Skeletal muscle tissue (tissue), 4 donors: ENCODE data around the gene TSPAN16. TPM values are rescaled to one million over a fixed set of nuclear protein-coding genes. Genes with fewer than 3 reads are reported as not detected.
"Not testable (repeated sequence)": the region's sequence is repeated elsewhere in the genome, so short reads cannot be mapped to it uniquely, and the experiment has no call there.

Experiments used
- H3K27ac ChIP-seq: one replicate; pipeline ENCODE4 v1.7.0; 2013; ENCODE audit warnings: mild to moderate bottlenecking, low read depth, low read length, inconsistent platforms
- H3K27me3 ChIP-seq, 3 donors: one replicate each; pipeline ENCODE4 v1.7.0; 2013; ENCODE audit warnings: low read length in 3 of 3; ENCODE audit not compliant: control insufficient read depth in 3 of 3, insufficient read depth in 3 of 3
- H3K36me3 ChIP-seq, 3 donors: one replicate each; pipeline ENCODE4 v1.7.0; 2013; ENCODE audit warnings: low read length in 3 of 3; ENCODE audit not compliant: control insufficient read depth in 3 of 3, insufficient read depth in 3 of 3
- H3K4me1 ChIP-seq, 3 donors: one replicate each; pipeline ENCODE4 v1.7.0; 2013; ENCODE audit warnings: low read length in 3 of 3, mild to moderate bottlenecking in 3 of 3; ENCODE audit not compliant: control insufficient read depth in 3 of 3, insufficient read depth in 3 of 3
- H3K4me3 ChIP-seq, 3 donors: one replicate each; pipeline ENCODE4 v1.7.0; 2013; ENCODE audit warnings: low read length in 3 of 3
- H3K9ac ChIP-seq, 3 donors: one replicate each; pipeline ENCODE4 v1.7.0; 2013; ENCODE audit warnings: low read length in 3 of 3, mild to moderate bottlenecking in 3 of 3, moderate library complexity in 2 of 3, low read depth in 1 of 3
- H3K9me3 ChIP-seq, 3 donors: one replicate each; pipeline ENCODE4 v1.7.0; 2013; ENCODE audit warnings: low read length in 3 of 3; ENCODE audit not compliant: control insufficient read depth in 3 of 3
- total RNA-seq: library from RNA; depleted of rRNA; stranded (reverse); fragments of >200 nt; gene quantifications from one replicate; pipeline ENCODE4 v1.2.3, GENCODE V29; 2014
- donor health status: Osteomylitis.

The TSPAN16 gene
- total RNA-seq, 1 donor from 2014 or later = not detected

DNA sequence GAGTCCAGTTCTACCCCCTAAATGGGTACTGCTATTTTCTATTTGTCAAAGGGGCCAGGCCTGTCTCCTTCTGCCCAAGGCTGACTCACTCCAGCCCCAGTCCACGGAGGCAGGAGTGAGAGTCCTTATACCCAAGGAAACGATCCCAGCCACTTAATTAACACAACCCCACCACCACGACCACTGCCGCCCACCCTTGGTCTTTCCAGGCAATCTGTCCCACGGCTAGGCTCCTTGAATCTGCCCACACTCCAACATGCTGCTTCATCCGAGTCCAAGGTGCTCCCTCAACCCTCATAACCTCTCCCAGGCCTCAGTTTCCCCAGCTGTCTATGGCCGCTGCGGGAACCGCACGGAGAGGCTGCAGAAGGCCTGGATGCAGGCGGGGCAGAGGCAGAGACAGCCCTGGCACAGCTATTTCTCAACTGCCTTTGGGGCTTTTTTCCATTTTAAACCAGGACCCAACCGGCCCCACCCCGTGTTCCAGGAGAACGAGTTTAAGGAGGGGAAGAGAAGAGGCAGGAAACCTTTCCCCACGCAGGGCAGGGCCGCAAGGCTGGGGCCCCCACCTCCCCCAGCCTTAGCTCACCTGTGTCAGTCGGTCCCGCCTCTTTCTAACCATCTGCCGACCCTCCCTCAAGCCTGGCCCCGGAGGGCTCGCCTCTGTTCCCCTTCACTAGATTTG, 42.8 kb downstream of the TSPAN16 start:
- Histone ChIP-seq H3K9me3 (no peaks in the 10 kb centered on the region), H3K27me3 (no peaks in the 10 kb centered on the region), H3K27ac (peak overlapping the region; percentile 30), H3K9ac (peak overlapping the region in 2 of 3 donors; percentile 59 to 69), H3K4me1 (peaks cover 5 to 8% (median 5%) of the 10 kb centered on the region in 3 donors), H3K4me3 (peak overlapping the region; percentile 46 to 63 (median 61)), H3K36me3 (peaks cover 24 to 37% (median 28%) of the 10 kb centered on the region in 3 donors)

DNA sequence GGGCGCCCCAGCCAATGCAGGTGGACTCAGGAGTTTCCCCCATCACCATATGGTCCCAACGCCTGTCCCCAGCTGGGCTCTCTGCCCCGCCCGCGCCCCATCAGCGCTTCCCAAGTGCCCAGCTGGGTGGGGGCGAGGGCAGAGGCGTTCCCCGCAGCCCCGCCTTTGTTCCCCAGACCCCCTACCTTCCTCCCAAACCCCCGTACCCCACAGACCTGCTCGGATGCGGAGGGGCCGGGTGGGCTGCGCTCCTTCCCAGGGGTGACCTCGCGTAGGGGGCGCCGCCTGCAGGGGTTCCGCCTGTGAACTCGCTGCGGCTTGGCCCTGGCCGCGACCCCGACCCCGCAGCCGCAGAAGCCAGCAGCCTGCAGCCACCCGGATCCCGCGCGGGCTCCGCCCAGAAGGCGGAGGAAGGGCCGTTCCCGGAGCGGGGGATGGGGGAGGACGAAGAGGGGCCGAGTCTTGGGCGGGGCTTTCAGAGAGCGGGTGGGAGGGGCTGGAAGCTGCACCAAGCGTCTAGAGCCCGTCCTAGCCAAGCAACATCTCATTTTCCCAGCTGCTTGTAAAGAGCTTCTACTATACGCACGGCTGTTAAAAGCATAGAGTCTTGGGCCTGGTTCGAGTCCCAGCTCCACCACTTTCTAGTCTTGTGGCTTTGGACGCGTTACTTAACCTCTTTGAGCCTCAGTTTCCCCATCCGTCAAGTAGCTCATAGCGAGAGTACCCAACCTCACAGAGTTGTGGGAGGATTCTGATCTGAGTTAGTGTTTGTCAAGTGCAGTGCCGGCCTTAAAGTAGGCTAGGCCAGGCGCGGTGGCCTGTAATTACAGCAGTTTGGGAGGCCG, 43.5 kb downstream of the TSPAN16 start, which contains the start of gene RAB3D:
Gene RAB3D, minus strand, starts transcription at position 404 of the 845 bp plus-strand sequence. CDS start 2,258 bp downstream, outside the sequence.
- Histone ChIP-seq H3K36me3 (peaks cover 21 to 35% (median 24%) of the 10 kb centered on the region in 3 donors), H3K9ac (peak within 1 kb of the TSS; percentile 59 to 69 (median 65)), H3K4me1 (peaks cover 8 to 13% (median 8%) of the 10 kb centered on the region in 3 donors), H3K4me3 (peak within 1 kb of the TSS; percentile 61 to 68 (median 63)), H3K27me3 (no peaks in the 10 kb centered on the region), H3K9me3 (no peaks in the 10 kb centered on the region), H3K27ac (peak within 1 kb of the TSS; percentile 30)

DNA sequence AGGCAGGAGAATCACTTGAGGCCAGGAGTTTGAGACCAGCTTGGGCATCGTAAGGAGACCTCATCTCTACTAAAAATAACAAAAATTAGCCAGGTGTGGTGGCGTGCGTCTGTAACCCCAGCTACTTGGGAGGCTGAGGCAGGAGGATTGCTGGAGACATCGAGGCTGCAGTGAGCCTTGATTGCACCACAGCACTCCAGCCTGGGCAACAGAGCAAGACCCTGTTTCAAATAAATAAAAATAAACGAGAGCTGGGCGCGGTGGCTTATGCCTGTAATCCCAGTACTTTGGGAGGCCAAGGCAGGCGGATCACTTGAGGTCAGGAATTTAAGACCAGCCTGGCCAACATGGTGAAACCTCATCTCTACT, 44.1 kb downstream of the TSPAN16 start:
- H3K27ac ChIP-seq, H3K9me3 ChIP-seq, H3K27me3 ChIP-seq: not testable (repeated sequence)
- peaks cover 13 to 16% (median 13%) of the 10 kb centered on the region in 3 donors for H3K4me1 ChIP-seq
- H3K36me3 ChIP-seq = peaks cover 19 to 31% (median 23%) of the 10 kb centered on the region in 3 donors
- H3K4me3 ChIP-seq = peak overlapping the region in 2 of 3 donors; percentile 51 to 68
- H3K9ac ChIP-seq = peak overlapping the region in 1 of 3 donors; percentile 69

DNA sequence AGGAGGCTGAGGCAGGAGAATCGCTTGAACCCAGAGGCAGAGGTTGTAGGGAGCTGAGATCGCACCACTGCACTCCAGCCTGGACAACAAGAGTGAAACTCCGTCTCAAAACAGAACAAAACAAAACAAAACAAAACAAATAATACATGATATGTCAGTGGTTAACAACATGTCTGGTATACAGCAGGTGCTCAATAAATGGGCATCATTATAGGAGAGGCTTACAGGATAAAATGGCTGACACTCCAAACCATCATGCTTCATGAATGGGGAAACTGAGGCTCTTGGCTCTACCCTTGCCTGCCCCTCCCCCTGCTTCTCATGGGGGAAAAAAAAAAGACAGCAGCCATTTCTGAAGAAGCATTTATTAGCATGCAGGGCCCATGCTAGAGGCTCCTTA, 46.5 kb downstream of the TSPAN16 start:
- Histone ChIP-seq H3K27me3 (no peaks in the 10 kb centered on the region), H3K4me1 (peaks cover 25 to 29% (median 28%) of the 10 kb centered on the region in 3 donors), H3K9me3 (no peaks in the 10 kb centered on the region), H3K36me3 (peaks cover 8 to 15% (median 11%) of the 10 kb centered on the region in 3 donors), H3K4me3 (no peak overlapping the region), H3K27ac (no peak overlapping the region), H3K9ac (no peak overlapping the region)

DNA sequence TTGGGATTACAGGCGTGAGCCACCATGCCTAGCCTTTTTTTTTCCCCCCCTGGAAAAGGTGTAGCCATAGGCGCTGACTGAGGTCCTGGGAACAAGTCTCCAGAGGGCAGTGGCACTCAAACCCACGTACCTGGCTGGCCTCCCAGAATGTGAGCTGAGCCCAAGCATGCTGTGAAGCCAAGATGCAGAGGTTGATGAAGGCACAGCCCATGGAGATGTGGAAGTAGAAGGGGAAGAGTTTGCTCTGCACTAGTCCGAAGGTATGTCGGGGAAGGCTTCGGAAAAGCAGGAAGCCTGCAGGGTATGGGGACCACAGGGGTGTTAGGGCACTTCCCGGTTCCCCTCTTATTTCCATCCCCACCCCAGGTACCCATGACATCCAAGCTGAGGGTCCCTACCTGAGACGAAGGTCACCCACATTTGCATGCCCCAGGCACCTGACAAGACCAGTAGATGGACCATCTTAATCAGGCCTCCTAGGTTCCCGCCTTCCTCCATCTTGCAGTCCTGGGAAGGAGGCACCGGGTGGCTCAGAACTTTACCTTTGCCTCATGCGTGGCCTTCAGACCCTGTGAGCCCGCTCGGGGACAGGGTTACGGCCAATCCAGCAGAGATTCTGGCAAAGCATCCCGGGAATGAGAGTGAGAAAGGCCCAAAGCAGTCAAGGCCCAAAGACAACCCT, 49.3 kb downstream of the TSPAN16 start:
- H3K4me1 ChIP-seq = peaks cover 19 to 23% (median 21%) of the 10 kb centered on the region in 3 donors
- peaks cover 8 to 15% (median 11%) of the 10 kb centered on the region in 3 donors for H3K36me3 ChIP-seq
- peak overlapping the region; percentile 93 to 96 (median 95) for H3K4me3 ChIP-seq
- H3K27ac ChIP-seq = peak overlapping the region; percentile 85
- H3K9ac ChIP-seq = peak overlapping the region; percentile 80 to 94 (median 94)
- peaks cover 0 to 2% (median 1%) of the 10 kb centered on the region in 3 donors for H3K9me3 ChIP-seq
- no peaks in the 10 kb centered on the region for H3K27me3 ChIP-seq

DNA sequence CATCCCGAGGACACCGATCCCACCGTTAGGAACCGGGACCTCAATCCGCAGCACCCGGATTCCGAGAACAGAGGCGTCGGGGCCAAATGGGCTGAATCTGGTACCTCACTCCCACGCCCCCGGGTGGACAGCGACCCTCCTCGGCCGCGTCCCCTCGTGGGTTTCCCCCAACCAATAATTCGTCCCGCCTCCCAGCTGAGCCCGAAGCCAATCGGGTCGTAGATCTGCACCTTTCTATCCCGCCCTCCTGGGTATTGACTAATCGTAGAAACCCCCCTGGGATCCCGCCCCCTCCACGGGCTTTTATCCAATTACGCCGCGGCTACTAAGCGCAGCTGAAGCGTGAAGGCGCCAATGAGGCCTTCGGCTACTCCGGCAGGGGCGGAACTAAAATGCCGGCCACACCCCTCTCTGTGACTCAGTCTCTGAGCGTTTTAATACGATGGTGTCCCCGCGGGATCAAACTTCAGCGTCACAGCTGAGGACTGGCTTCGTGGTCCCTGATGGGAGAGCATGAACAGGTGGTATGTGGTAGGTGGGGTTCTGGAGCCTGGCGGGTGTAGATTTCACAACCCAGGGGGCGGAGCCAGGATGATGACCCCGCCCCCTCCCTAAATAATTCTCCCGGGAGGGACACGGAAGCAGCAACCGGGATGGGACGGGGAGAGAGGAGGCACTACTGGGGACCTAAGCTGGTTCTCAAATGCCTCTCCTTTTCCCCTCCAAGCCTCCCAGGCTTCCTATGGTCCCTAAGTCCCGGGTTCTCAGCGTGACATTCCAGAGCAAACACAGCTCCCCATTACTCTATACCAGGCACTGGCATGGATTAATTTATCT, 50.4 kb downstream of the TSPAN16 start, which contains the start of the genes CCDC159 and TMEM205:
Gene CCDC159, plus strand, starts transcription at position 416 of the 837 bp plus-strand sequence. Its CDS starts 88 bp downstream, at position 504.
Gene TMEM205, minus strand, starts transcription at position 165 of the 837 bp plus-strand sequence. CDS start 649 bp downstream, outside the sequence.
- H3K27ac ChIP-seq = peak within 1 kb of the TSS; percentile 85
- H3K4me1 ChIP-seq = peaks cover 19 to 23% (median 21%) of the 10 kb centered on the region in 3 donors
- peak within 1 kb of the TSS; percentile 80 to 94 (median 94) for H3K9ac ChIP-seq
- no peaks in the 10 kb centered on the region for H3K27me3 ChIP-seq
- peak within 1 kb of the TSS; percentile 93 to 96 (median 95) for H3K4me3 ChIP-seq
- H3K9me3 ChIP-seq = peaks cover 0 to 2% (median 1%) of the 10 kb centered on the region in 3 donors
- peaks cover 6 to 13% (median 9%) of the 10 kb centered on the region in 3 donors for H3K36me3 ChIP-seq

DNA sequence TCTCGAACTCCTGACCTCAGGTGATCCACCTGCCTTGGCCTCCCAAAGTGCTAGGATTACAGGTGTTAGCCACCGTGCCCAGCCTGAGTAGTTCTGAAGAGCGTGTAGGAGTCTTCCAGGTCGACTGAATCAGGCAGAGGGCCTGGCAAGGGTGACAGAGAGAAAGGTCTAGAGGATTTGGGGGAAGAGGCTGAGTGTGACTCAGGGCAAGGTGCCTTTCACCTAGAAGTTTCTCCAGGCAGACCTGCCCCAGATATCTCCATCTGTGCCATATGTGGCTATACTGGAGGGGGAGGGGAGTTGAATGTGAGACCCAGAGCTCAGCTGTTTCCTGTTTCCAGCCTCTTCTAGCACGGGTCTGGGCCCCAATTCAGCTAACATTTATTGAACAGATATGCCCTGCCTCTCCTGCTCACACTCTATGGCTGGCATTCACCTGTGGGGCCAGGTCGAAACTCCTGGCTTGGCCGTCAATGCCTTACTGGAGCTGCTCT, 51.6 kb downstream of the TSPAN16 start:
- H3K36me3 ChIP-seq = peaks cover 0 to 5% (median 3%) of the 10 kb centered on the region in 3 donors
- no peak overlapping the region for H3K9ac ChIP-seq
- H3K27me3 ChIP-seq = no peaks in the 10 kb centered on the region
- H3K4me1 ChIP-seq = peaks cover 19 to 23% (median 21%) of the 10 kb centered on the region in 3 donors
- peaks cover 0 to 2% (median 1%) of the 10 kb centered on the region in 3 donors for H3K9me3 ChIP-seq
- H3K4me3 ChIP-seq = no peak overlapping the region
- H3K27ac ChIP-seq = no peak overlapping the region

DNA sequence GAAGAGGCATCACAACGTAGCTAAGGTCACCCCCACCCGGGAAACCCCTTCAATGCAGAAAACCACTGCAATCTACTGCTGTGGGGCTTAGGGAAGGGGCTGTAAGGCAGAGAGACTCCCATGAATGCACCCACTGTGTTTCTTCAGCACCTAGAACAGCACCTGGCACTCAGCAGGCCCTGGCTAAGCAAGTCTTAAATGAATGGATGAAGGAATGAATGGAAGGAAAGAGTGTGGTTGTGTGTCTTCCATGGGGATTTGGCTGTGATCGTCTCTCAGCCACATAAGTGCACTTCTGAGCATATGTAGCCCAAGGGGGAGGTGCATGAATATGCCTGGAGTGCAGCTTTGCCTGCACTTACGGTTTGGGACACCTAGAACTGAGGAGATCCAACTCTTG, 53.2 kb downstream of the TSPAN16 start:
- Histone ChIP-seq H3K9me3 (peaks cover 0 to 2% (median 1%) of the 10 kb centered on the region in 3 donors), H3K27me3 (no peaks in the 10 kb centered on the region)

More for the DNA sequence above, 53.2 kb downstream of the TSPAN16 start:
- Histone ChIP-seq H3K4me3 (no peak overlapping the region), H3K36me3 (no peaks in the 10 kb centered on the region), H3K9ac (no peak overlapping the region), H3K27ac (no peak overlapping the region), H3K4me1 (peaks cover 19 to 23% (median 19%) of the 10 kb centered on the region in 3 donors)
